ENCODE data around the gene SLC9A9.

Gene SLC9A9

DNA sequence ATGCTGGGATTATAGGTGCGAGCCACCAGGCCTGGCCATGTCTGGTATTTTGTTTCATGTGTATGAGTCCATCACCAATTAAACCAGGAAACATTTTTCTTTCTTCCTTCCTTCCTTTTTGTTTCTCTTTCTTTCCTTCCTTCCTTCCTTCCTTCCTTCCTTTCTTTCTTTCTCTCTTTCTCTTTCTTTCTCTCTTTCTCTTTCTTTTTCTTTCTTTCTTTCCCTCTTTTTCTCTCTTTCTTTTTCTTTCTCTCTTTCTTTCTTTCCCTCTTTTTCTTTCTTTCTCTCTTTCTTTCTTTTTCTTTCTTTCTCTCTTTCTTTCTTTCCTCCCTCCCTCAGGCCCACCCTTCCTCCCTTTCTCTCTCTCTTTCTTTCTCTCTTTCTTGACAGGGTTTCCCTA lies 83.4 kb downstream of the SLC9A9 start:
- TF ChIP-seq, protein P1, sequence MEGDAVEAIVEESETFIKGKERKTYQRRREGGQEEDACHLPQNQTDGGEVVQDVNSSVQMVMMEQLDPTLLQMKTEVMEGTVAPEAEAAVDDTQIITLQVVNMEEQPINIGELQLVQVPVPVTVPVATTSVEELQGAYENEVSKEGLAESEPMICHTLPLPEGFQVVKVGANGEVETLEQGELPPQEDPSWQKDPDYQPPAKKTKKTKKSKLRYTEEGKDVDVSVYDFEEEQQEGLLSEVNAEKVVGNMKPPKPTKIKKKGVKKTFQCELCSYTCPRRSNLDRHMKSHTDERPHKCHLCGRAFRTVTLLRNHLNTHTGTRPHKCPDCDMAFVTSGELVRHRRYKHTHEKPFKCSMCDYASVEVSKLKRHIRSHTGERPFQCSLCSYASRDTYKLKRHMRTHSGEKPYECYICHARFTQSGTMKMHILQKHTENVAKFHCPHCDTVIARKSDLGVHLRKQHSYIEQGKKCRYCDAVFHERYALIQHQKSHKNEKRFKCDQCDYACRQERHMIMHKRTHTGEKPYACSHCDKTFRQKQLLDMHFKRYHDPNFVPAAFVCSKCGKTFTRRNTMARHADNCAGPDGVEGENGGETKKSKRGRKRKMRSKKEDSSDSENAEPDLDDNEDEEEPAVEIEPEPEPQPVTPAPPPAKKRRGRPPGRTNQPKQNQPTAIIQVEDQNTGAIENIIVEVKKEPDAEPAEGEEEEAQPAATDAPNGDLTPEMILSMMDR (IDR thresholded peaks at IDR 0.05; ENCODE audit: low read depth, low read length) = no peak
- TF ChIP-seq POLR2A (IDR thresholded peaks at IDR 0.05; ENCODE audit: extremely low read depth, insufficient read length) = no peak
- TF ChIP-seq MYC (IDR thresholded peaks at IDR 0.05; ENCODE audit: low read depth, low read length) = no peak
- TF ChIP-seq, protein P2, sequence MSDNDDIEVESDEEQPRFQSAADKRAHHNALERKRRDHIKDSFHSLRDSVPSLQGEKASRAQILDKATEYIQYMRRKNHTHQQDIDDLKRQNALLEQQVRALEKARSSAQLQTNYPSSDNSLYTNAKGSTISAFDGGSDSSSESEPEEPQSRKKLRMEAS (IDR thresholded peaks at IDR 0.05; ENCODE audit: low read depth, low read length) = no peak
- H3K4me3 ChIP-seq (ENCODE audit: low read depth, low read length) = no peak overlapping the region
- DNase-seq (ENCODE audit: low read depth) = no peak

GRCh38 chr3:143763564-143764162 lies 84.6 kb downstream of the SLC9A9 start:
- TF ChIP-seq POLR2A (IDR thresholded peaks at IDR 0.05; ENCODE audit: extremely low read depth, insufficient read length) = no peak
- no peak for DNase-seq (ENCODE audit: low read depth)
- H3K4me3 ChIP-seq (ENCODE audit: low read depth, low read length) = no peak overlapping the region

- no peak for DNase-seq (ENCODE audit: low read depth)
- no peak overlapping the region for H3K4me3 ChIP-seq (ENCODE audit: low read depth, low read length)
- TF ChIP-seq POLR2A (IDR thresholded peaks at IDR 0.05; ENCODE audit: extremely low read depth, insufficient read length) (no peak), MYC (IDR thresholded peaks at IDR 0.05; ENCODE audit: low read depth, low read length) (no peak)
- TF ChIP-seq, protein P1 (IDR thresholded peaks at IDR 0.05; ENCODE audit: low read depth, low read length) = no peak
- TF ChIP-seq, protein P2 (IDR thresholded peaks at IDR 0.05; ENCODE audit: low read depth, low read length) = no peak
Measured at GRCh38 chr3:143757691-143758090, 90.6 kb downstream of the SLC9A9 start.

DNA sequence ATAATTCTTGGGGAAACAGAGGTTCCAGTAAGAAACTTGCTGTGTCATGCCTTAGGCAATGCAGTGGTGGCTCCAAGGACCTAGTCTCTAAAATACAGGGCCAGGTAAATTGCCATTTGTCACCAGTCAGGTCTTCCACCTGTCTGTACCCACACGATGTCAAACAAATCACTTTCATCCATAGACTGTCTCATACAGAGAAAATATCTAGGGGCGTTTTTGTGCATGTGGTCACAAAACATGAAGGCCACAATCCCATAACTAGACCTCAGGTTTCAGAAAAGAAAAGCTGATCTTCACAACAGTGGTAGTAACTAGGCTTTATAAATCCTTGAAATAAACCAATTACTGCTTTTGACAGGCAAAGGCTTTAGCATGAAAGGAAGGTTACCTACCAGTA lies 92.3 kb downstream of the SLC9A9 start:
- TF ChIP-seq MYC (IDR thresholded peaks at IDR 0.05; ENCODE audit: low read depth, low read length) (no peak), POLR2A (IDR thresholded peaks at IDR 0.05; ENCODE audit: extremely low read depth, insufficient read length) (no peak)
- TF ChIP-seq, protein P2 (IDR thresholded peaks at IDR 0.05; ENCODE audit: low read depth, low read length) = no peak
- TF ChIP-seq, protein P1 (IDR thresholded peaks at IDR 0.05; ENCODE audit: low read depth, low read length) = no peak
- no peak overlapping the region for H3K4me3 ChIP-seq (ENCODE audit: low read depth, low read length)
- DNase-seq (ENCODE audit: low read depth) = no peak

GRCh38 chr3:143754090-143754489 lies 94.2 kb downstream of the SLC9A9 start:
- TF ChIP-seq MYC (IDR thresholded peaks at IDR 0.05; ENCODE audit: low read depth, low read length) (no peak), POLR2A (IDR thresholded peaks at IDR 0.05; ENCODE audit: extremely low read depth, insufficient read length) (no peak)
- TF ChIP-seq, protein P1 (IDR thresholded peaks at IDR 0.05; ENCODE audit: low read depth, low read length) = no peak
- TF ChIP-seq, protein P2 (IDR thresholded peaks at IDR 0.05; ENCODE audit: low read depth, low read length) = no peak
- DNase-seq (ENCODE audit: low read depth) = no peak
- no peak overlapping the region for H3K4me3 ChIP-seq (ENCODE audit: low read depth, low read length)

DNA sequence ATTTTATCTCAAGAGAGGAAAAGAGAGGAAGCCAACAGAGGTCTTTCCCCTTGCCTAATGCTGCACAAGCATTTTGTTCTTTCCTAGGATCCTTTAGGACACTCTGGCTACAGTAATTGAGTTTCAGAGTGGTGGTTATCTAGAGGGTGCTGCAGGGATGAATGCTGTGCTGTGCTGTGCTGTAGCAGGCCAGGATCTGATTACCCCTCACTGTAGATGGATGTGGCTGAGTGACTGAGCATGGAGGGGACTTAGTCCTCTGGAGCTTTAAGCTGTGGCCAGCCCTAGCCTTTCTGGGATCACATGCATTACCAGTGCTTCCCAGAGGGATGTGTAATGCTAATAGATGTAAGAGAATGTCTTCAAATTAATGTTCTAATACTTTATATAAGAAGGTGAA lies 94.8 kb downstream of the SLC9A9 start:
- no peak for DNase-seq (ENCODE audit: low read depth)
- H3K4me3 ChIP-seq (ENCODE audit: low read depth, low read length) = no peak overlapping the region
- TF ChIP-seq MYC (IDR thresholded peaks at IDR 0.05; ENCODE audit: low read depth, low read length) = no peak
- TF ChIP-seq POLR2A (IDR thresholded peaks at IDR 0.05; ENCODE audit: extremely low read depth, insufficient read length) = no peak
- TF ChIP-seq, protein P2 (IDR thresholded peaks at IDR 0.05; ENCODE audit: low read depth, low read length) = no peak
- TF ChIP-seq, protein P1 (IDR thresholded peaks at IDR 0.05; ENCODE audit: low read depth, low read length) = no peak

Measured in NB4 (cell line).